ENCODE results near the gene CRABP2. TPM values are rescaled to one million over a fixed set of nuclear protein-coding genes. Genes with fewer than 3 reads are reported as not detected.

Gene CRABP2
- total and polyA plus RNA-seq, 2 of the 13 experiments (the other 11 are each of a cell fraction or from before 2014, with no cell fraction given), result 0.40 to 0.60 TPM

- TF ChIP-seq ZNF687 (CRISPR knock-in tag; IDR thresholded peaks at IDR 0.05), result peak; percentile 52; the same call in 1 of the 2 replicates
- TF ChIP-seq SKI (IDR thresholded peaks at IDR 0.05; ENCODE audit: partially characterized antibody), result no peak
- 0 out of 2 replicates have a peak, but pooled peaks have one; percentile 11 for TF ChIP-seq MTF2 (CRISPR knock-in tag; IDR thresholded peaks at IDR 0.05; ENCODE audit: borderline replicate concordance)
- TF ChIP-seq KLF6 (CRISPR knock-in tag; IDR thresholded peaks at IDR 0.05), result no peak
- TF ChIP-seq RFXANK (CRISPR knock-in tag; IDR thresholded peaks at IDR 0.05), result no peak
- TF ChIP-seq HNF4A (CRISPR knock-in tag; IDR thresholded peaks at IDR 0.05), result no peak
- TF ChIP-seq ZNF800 (CRISPR knock-in tag; IDR thresholded peaks at IDR 0.05), result no peak
- no peak for TF ChIP-seq TAF1 (CRISPR knock-in tag; IDR thresholded peaks at IDR 0.05)
- no peak for TF ChIP-seq ZSCAN30 (CRISPR knock-in tag; IDR thresholded peaks at IDR 0.05)
- 0 out of 2 replicates have a peak, but pooled peaks have one; percentile 9 for TF ChIP-seq ARID5B (CRISPR knock-in tag; IDR thresholded peaks at IDR 0.05)
- TF ChIP-seq ZNF446 (CRISPR knock-in tag; IDR thresholded peaks at IDR 0.05), result no peak
- TF ChIP-seq ASH2L (IDR thresholded peaks at IDR 0.05; ENCODE audit: insufficient read length, low read depth, low read length), result no peak
- TF ChIP-seq HES4 (CRISPR knock-in tag; IDR thresholded peaks at IDR 0.05; ENCODE audit: borderline replicate concordance), result no peak
- TF ChIP-seq ATM (IDR thresholded peaks at IDR 0.05; ENCODE audit: borderline replicate concordance), result no peak
- no peak for TF ChIP-seq FOXK2 (IDR thresholded peaks at IDR 0.05)
- TF ChIP-seq SALL2 (CRISPR knock-in tag; IDR thresholded peaks at IDR 0.05), result no peak
- TF ChIP-seq REXO4 (CRISPR knock-in tag; IDR thresholded peaks at IDR 0.05; ENCODE audit: borderline replicate concordance), result no peak
- 0 out of 2 replicates have a peak, but pooled peaks have one; percentile 25 for TF ChIP-seq ZNF317 (CRISPR knock-in tag; IDR thresholded peaks at IDR 0.05)
- no peak for TF ChIP-seq UBTF (CRISPR knock-in tag; IDR thresholded peaks at IDR 0.05)
- TF ChIP-seq SAP130 (CRISPR knock-in tag; IDR thresholded peaks at IDR 0.05; ENCODE audit: low read depth), result 0 out of 2 replicates have a peak, but pooled peaks have one; percentile 13
These were observed 458 bp downstream of the CRABP2 start (continued) for GRCh38 chr1:156704930-156705320.
